ENCODE measurements around the gene MEF2A. TPM values are rescaled to one million over a fixed set of nuclear protein-coding genes. Genes with fewer than 3 reads are reported as not detected.
"Not testable (repeated sequence)": the region's sequence is repeated elsewhere in the genome, so short reads cannot be mapped to it uniquely, and the experiment has no call there.

The MEF2A gene
- total RNA-seq, 2 donors from 2014 or later = 20.1 to 36.8 TPM

- intact Hi-C loops (cut with DNase I) = no loop called here
- Histone ChIP-seq H3K27me3 (no peaks in the 10 kb centered on the region), H3K4me1 (no peaks in the 10 kb centered on the region), H3K9ac (ENCODE audit: low read depth in 2 of 2, low read length in 2 of 2) (no peak overlapping the region), H3K36me3 (no peaks in the 10 kb centered on the region), H3K9me3 (no peaks in the 10 kb centered on the region), H3K27ac (no peak overlapping the region), H3K4me3 (no peak overlapping the region)
- TF ChIP-seq CTCF (IDR thresholded peaks at IDR 0.05) = no peak
- no peak for DNase-seq
Observed at GRCh38 chr15:99651023-99651807, 85.4 kb downstream of the MEF2A start.

GRCh38 chr15:99656205-99656604 is 90.4 kb downstream of the MEF2A start:
- Histone ChIP-seq H3K9me3 (no peaks in the 10 kb centered on the region), H3K27ac (no peak overlapping the region), H3K27me3 (no peaks in the 10 kb centered on the region), H3K9ac (ENCODE audit: low read depth in 2 of 2, low read length in 2 of 2) (no peak overlapping the region), H3K4me3 (no peak overlapping the region), H3K4me1 (no peaks in the 10 kb centered on the region), H3K36me3 (no peaks in the 10 kb centered on the region)
- no peak for TF ChIP-seq CTCF (IDR thresholded peaks at IDR 0.05)
- intact Hi-C loops (cut with DNase I) = no loop called here
- no peak for DNase-seq

GRCh38 chr15:99657996-99658395 is 92.2 kb downstream of the MEF2A start:
- Histone ChIP-seq H3K4me1 (no peaks in the 10 kb centered on the region), H3K9ac (ENCODE audit: low read depth in 2 of 2, low read length in 2 of 2) (no peak overlapping the region), H3K27ac (no peak overlapping the region), H3K9me3 (no peaks in the 10 kb centered on the region), H3K27me3 (no peaks in the 10 kb centered on the region), H3K4me3 (no peak overlapping the region), H3K36me3 (no peaks in the 10 kb centered on the region)
- TF ChIP-seq CTCF (IDR thresholded peaks at IDR 0.05) = no peak
- intact Hi-C loops (cut with DNase I) = no loop called here
- no peak for DNase-seq

- DNase-seq = no peak
- TF ChIP-seq CTCF (IDR thresholded peaks at IDR 0.05) = no peak
- H3K27me3 ChIP-seq = no peaks in the 10 kb centered on the region
- no peaks in the 10 kb centered on the region for H3K36me3 ChIP-seq
- no peaks in the 10 kb centered on the region for H3K9me3 ChIP-seq
- no peaks in the 10 kb centered on the region for H3K4me1 ChIP-seq
- H3K4me3 ChIP-seq = no peak overlapping the region
- intact Hi-C loops (cut with DNase I) = no loop called here
- H3K27ac ChIP-seq = no peak overlapping the region
- H3K9ac ChIP-seq (ENCODE audit: low read depth in 2 of 2, low read length in 2 of 2) = no peak overlapping the region
Observed at GRCh38 chr15:99662903-99663302, 97.1 kb downstream of the MEF2A start.

- H3K4me1 ChIP-seq; H3K27ac ChIP-seq; DNase-seq; intact Hi-C loops (cut with DNase I); H3K27me3 ChIP-seq; H3K36me3 ChIP-seq; H3K9me3 ChIP-seq; H3K9ac ChIP-seq (ENCODE audit: low read depth in 2 of 2, low read length in 2 of 2); H3K4me3 ChIP-seq: not testable (repeated sequence)
Observed at GRCh38 chr15:99666073-99666472, 100.3 kb downstream of the MEF2A start.

GRCh38 chr15:99668533-99669182 is 102.9 kb downstream of the MEF2A start:
- no peak overlapping the region for H3K9ac ChIP-seq (ENCODE audit: low read depth in 2 of 2, low read length in 2 of 2)
- no peak overlapping the region for H3K4me3 ChIP-seq
- DNase-seq = no peak
- H3K9me3 ChIP-seq = no peaks in the 10 kb centered on the region
- H3K27me3 ChIP-seq = no peaks in the 10 kb centered on the region
- no peaks in the 10 kb centered on the region for H3K36me3 ChIP-seq
- H3K4me1 ChIP-seq = no peaks in the 10 kb centered on the region
- intact Hi-C loops (cut with DNase I) = no loop called here
- H3K27ac ChIP-seq = no peak overlapping the region
- no peak for TF ChIP-seq CTCF (IDR thresholded peaks at IDR 0.05)

All from colonic mucosa (tissue), 4 donors.